Breast epithelium (tissue), 3 donors: ENCODE measurements around the gene OR12D1.

Experiments used
- CTCF ChIP-seq, 3 donors: fragments of 450-650 bp; IDR thresholded peaks; one replicate each; pipeline ENCODE4 v1.5.1; 2016 to 2017; ENCODE audit warnings: antibody characterized with exemption in 3 of 3, mild to moderate bottlenecking in 3 of 3, moderate library complexity in 3 of 3
- POLR2A ChIP-seq: fragments of 450-650 bp; IDR thresholded peaks from one replicate; pipeline ENCODE4 v1.6.1; 2016; ENCODE audit warnings: antibody characterized with exemption, mild to moderate bottlenecking, moderate library complexity
- POLR2AphosphoS5 ChIP-seq, 3 donors: sonication (generic); formaldehyde crosslinking; IDR thresholded peaks; one replicate each; pipeline ENCODE4 v1.6.1; 2017; ENCODE audit warnings: antibody characterized with exemption in 3 of 3

- TF ChIP-seq CTCF (IDR thresholded peaks at IDR 0.05) = no peak
- TF ChIP-seq POLR2A = no peak
- TF ChIP-seq POLR2AphosphoS5 (IDR thresholded peaks at IDR 0.05) = no peak
Measured at GRCh38 chr6:29462022-29462421, 47.3 kb downstream of the OR12D1 start.
